GM23338 (cell line): Measurements from ENCODE around the gene JPH3. TPM values are rescaled to one million over a fixed set of nuclear protein-coding genes. Genes with fewer than 3 reads are reported as not detected.

Experiments used
- ATAC-seq: fragments of 200-7000 bp; cut with Tn5 transposase; 3 replicates; pipeline ENCODE4 v1.9.1; 2020
- DNase-seq: peaks from one replicate; pipeline ENCODE4 v3.0.0-alpha.2; 2015; ENCODE audit warnings: low spot score
- H2AFZ ChIP-seq: fragments of 200-600 bp; sonication (generic); 2 replicates; pipeline ENCODE4 v1.8.0; 2016; ENCODE audit warnings: antibody characterized with exemption, mild to moderate bottlenecking, moderate library complexity
- H3F3A ChIP-seq: fragments of 200-600 bp; sonication (generic); replicated peaks from 2 replicates; pipeline ENCODE4 v1.8.0; 2017; ENCODE audit warnings: antibody characterized with exemption, mixed run types, low read depth
- H3K27ac ChIP-seq: fragments of 200-600 bp; sonication (generic); 2 replicates; pipeline ENCODE4 v1.6.1; 2016; ENCODE audit warnings: low read depth
- H3K27me3 ChIP-seq: fragments of 200-600 bp; sonication (generic); 2 replicates; pipeline ENCODE4 v1.8.0; 2016; ENCODE audit warnings: mild to moderate bottlenecking, mixed run types, moderate library complexity; ENCODE audit not compliant: insufficient read depth
- H3K36me3 ChIP-seq: fragments of 200-600 bp; sonication (generic); 2 replicates; pipeline ENCODE4 v1.8.0; 2016; ENCODE audit warnings: mild to moderate bottlenecking; ENCODE audit not compliant: insufficient read depth
- H3K4me1 ChIP-seq: fragments of 200-600 bp; sonication (generic); 2 replicates; pipeline ENCODE4 v1.8.0; 2016; ENCODE audit warnings: mild to moderate bottlenecking, moderate library complexity; ENCODE audit not compliant: insufficient read depth
- H3K4me2 ChIP-seq: fragments of 200-600 bp; sonication (generic); 2 replicates; pipeline ENCODE4 v1.7.1; 2017; ENCODE audit warnings: mixed run types
- H3K4me3 ChIP-seq: fragments of 200-600 bp; sonication (generic); 2 replicates; pipeline ENCODE4 v1.6.1; 2016; ENCODE audit warnings: mixed run types
- H3K79me2 ChIP-seq: fragments of 200-600 bp; sonication (generic); replicated peaks from 2 replicates; pipeline ENCODE4 v1.8.0; 2017; ENCODE audit warnings: mild to moderate bottlenecking; ENCODE audit not compliant: insufficient read depth
- H3K9me2 ChIP-seq: fragments of 200-600 bp; sonication (generic); 2 replicates; pipeline ENCODE4 v1.8.0; 2017; ENCODE audit not compliant: insufficient read depth
- H4K20me1 ChIP-seq: fragments of 200-600 bp; sonication (generic); replicated peaks from 2 replicates; pipeline ENCODE4 v1.8.0; 2017; ENCODE audit warnings: mild to moderate bottlenecking; ENCODE audit not compliant: insufficient read depth
- H3K27ac Mint-ChIP-seq: 2 replicates; pipeline ENCODE4 v1.8.0; 2020; ENCODE audit warnings: inconsistent platforms, mild to moderate bottlenecking, moderate library complexity, mixed read lengths
- H3K27me3 Mint-ChIP-seq: 3 replicates; pipeline ENCODE4 v1.8.0; 2022; ENCODE audit warnings: low read depth, mild to moderate bottlenecking, moderate library complexity, mixed read lengths, inconsistent platforms; ENCODE audit not compliant: insufficient read depth, poor library complexity
- H3K36me3 Mint-ChIP-seq: 3 replicates; pipeline ENCODE4 v1.8.0; 2021; ENCODE audit warnings: low read depth, mild to moderate bottlenecking, inconsistent platforms, moderate library complexity, mixed read lengths
- H3K4me1 Mint-ChIP-seq: 3 replicates; pipeline ENCODE4 v1.8.0; 2020; ENCODE audit warnings: mild to moderate bottlenecking, inconsistent platforms, mixed read lengths
- H3K4me3 Mint-ChIP-seq: 3 replicates; pipeline ENCODE4 v1.8.0; 2021; ENCODE audit warnings: moderate library complexity, mild to moderate bottlenecking, inconsistent platforms, mixed read lengths
- H3K9me3 Mint-ChIP-seq: 3 replicates; pipeline ENCODE4 v1.8.0; 2020; ENCODE audit warnings: moderate library complexity, mild to moderate bottlenecking, inconsistent platforms, mixed read lengths
- CREB1 ChIP-seq: fragments of 250-450 bp; sonication (Bioruptor Pico); IDR thresholded peaks from 2 replicates; pipeline ENCODE4 v1.5.0; 2020; ENCODE audit warnings: low read depth, mild to moderate bottlenecking, moderate library complexity
- CTCF ChIP-seq, 2 experiments: fragments of 200-600 bp in 1 of 2; sonication (generic) in 1 of 2; conservative IDR thresholded peaks; 2 replicates each; pipeline versions ENCODE4 v1.5.1 to v1.6.1; 2016 to 2017; ENCODE audit warnings: antibody characterized with exemption in 2 of 2, low read depth in 2 of 2, mild to moderate bottlenecking in 2 of 2, moderate library complexity in 1 of 2
- EZH2 ChIP-seq: fragments of 200-600 bp; sonication (generic); IDR thresholded peaks from one replicate; pipeline ENCODE4 v1.8.0; 2017; ENCODE audit warnings: antibody characterized with exemption, mild to moderate bottlenecking, low read depth; ENCODE audit not compliant: unreplicated experiment
- EZH2phosphoT487 ChIP-seq: fragments of 200-600 bp; sonication (generic); IDR thresholded peaks from one replicate; pipeline ENCODE4 v1.8.1; 2018; ENCODE audit warnings: antibody characterized with exemption; ENCODE audit not compliant: unreplicated experiment
- JUNB ChIP-seq: IDR thresholded peaks from one replicate; pipeline ENCODE4 v1.6.1; 2016; ENCODE audit warnings: antibody characterized with exemption; ENCODE audit not compliant: unreplicated experiment
- NANOG ChIP-seq: IDR thresholded peaks from 2 replicates; pipeline ENCODE4 v1.6.1; 2016; ENCODE audit warnings: antibody characterized with exemption, borderline replicate concordance
- POLR2AphosphoS5 ChIP-seq: IDR thresholded peaks from 2 replicates; pipeline ENCODE4 v1.6.1; 2016; ENCODE audit warnings: antibody characterized with exemption, low read depth
- REST ChIP-seq: IDR thresholded peaks from one replicate; pipeline ENCODE4 v1.6.1; 2018; ENCODE audit warnings: antibody characterized with exemption; ENCODE audit not compliant: unreplicated experiment
- ZNF114 ChIP-seq: fragments of 250-450 bp; sonication (Bioruptor Pico); IDR thresholded peaks from 2 replicates; pipeline ENCODE4 v1.5.0; 2020; ENCODE audit warnings: mild to moderate bottlenecking, moderate library complexity
- ZNF331 ChIP-seq: fragments of 250-450 bp; sonication (Bioruptor Pico); IDR thresholded peaks from 2 replicates; pipeline ENCODE4 v1.5.0; 2020; ENCODE audit warnings: low read depth, mild to moderate bottlenecking, moderate library complexity
- ZNF462 ChIP-seq: fragments of 250-450 bp; sonication (Bioruptor Pico); IDR thresholded peaks from 2 replicates; pipeline ENCODE4 v1.5.0; 2020; ENCODE audit warnings: mild to moderate bottlenecking, moderate library complexity
- polyA plus RNA-seq: library from polyadenylated mRNA; unstranded; fragments of >200 nt; fragmentation: Nextera tagmentation; extraction: Ambion mirVana; gene quantifications from 2 replicates; pipeline ENCODE4 v1.2.1, GENCODE V29; 2016
- total RNA-seq: library from RNA; depleted of rRNA; stranded (reverse); fragments of >200 nt; shearing (Covaris generic); gene quantifications from 2 replicates; pipeline ENCODE4 v1.2.3, GENCODE V29; 2014

JPH3 gene
- total and polyA plus RNA-seq, 2 experiments from 2014 or later, result 8.4 to 38.3 TPM

GRCh38 chr16:87552772-87553573 lies 49.3 kb upstream of the JPH3 start:
- no peak overlapping the region; the same call in 1 of the 2 replicates for H3K27ac Mint-ChIP-seq

More at GRCh38 chr16:87552772-87553573, 49.3 kb upstream of the JPH3 start:
- Mint-ChIP-seq H3K4me3 (no peak overlapping the region; the same call in 2 of the 3 replicates), H3K36me3 (no peaks in the 10 kb centered on the region), H3K4me1 (peaks cover 2% of the 10 kb centered on the region; the same call in 2 of the 3 replicates), H3K9me3 (no peaks in the 10 kb centered on the region), H3K27me3 (peaks cover 8% of the 10 kb centered on the region)
- Histone ChIP-seq H2AFZ (no peak overlapping the region), H3K4me1 (no peaks in the 10 kb centered on the region), H3K9me2 (no peaks in the 10 kb centered on the region), H3K36me3 (no peaks in the 10 kb centered on the region), H4K20me1 (no peaks in the 10 kb centered on the region), H3F3A (no peaks in the 10 kb centered on the region), H3K79me2 (no peaks in the 10 kb centered on the region), H3K4me2 (no peak overlapping the region), H3K27me3 (no peaks in the 10 kb centered on the region), H3K27ac (no peak overlapping the region), H3K4me3 (no peak overlapping the region)
- TF ChIP-seq ZNF462 (no peak), CTCF (conservative IDR thresholded peaks at IDR 0.05; ENCODE audit: low read depth in 2 of 2) (no peak), EZH2phosphoT487 (no peak), REST (no peak), ZNF331 (no peak), CREB1 (CRISPR knock-in tag) (no peak), POLR2AphosphoS5 (no peak), NANOG (no peak), EZH2 (no peak), JUNB (no peak), ZNF114 (CRISPR knock-in tag) (no peak)
- DNase-seq (no peak), ATAC-seq (no peak)
